GM12873 (cell line): ENCODE data around the gene TRPV5.

Experiments used
- CTCF ChIP-seq: IDR thresholded peaks from 2 replicates; pipeline ENCODE4 v1.5.1; 2012; ENCODE audit warnings: low read depth, mild to moderate bottlenecking, moderate library complexity, low read length, control low read depth; ENCODE audit not compliant: insufficient read depth; ENCODE audit errors: missing control alignments

Gene TRPV5

GRCh38 chr7:142910031-142910433, 23.5 kb downstream of the TRPV5 start:
- no peak for TF ChIP-seq CTCF

GRCh38 chr7:142908921-142909890, 24.3 kb downstream of the TRPV5 start:
- peak; percentile 55 for TF ChIP-seq CTCF

- TF ChIP-seq CTCF = no peak
Observed at GRCh38 chr7:142908290-142908689, 25.3 kb downstream of the TRPV5 start.

GRCh38 chr7:142906643-142907042, 26.9 kb downstream of the TRPV5 start:
- TF ChIP-seq CTCF = no peak

GRCh38 chr7:142905759-142906158, 27.8 kb downstream of the TRPV5 start:
- no peak for TF ChIP-seq CTCF

GRCh38 chr7:142904128-142904527, 29.4 kb downstream of the TRPV5 start:
- no peak for TF ChIP-seq CTCF

GRCh38 chr7:142901426-142902259, 31.9 kb downstream of the TRPV5 start:
- no peak for TF ChIP-seq CTCF
